Mesothelial cell of epicardium (in vitro differentiated cells): ENCODE data around the gene SCCPDH. TPM values are rescaled to one million over a fixed set of nuclear protein-coding genes. Genes with fewer than 3 reads are reported as not detected.
A peak's percentile ranks its signal among the peaks of the same experiment; 100 is the strongest.

ENCODE experiments used
- DNase-seq, 2 experiments: peaks; one replicate each; pipeline ENCODE4 v3.0.0; 2021; ENCODE audit warnings: low spot score in 2 of 2; ENCODE audit not compliant: unreplicated experiment in 2 of 2
- H3K27ac Mint-ChIP-seq: 2 replicates; pipeline ENCODE4 v1.8.0; 2021; ENCODE audit warnings: mixed read lengths
- H3K27me3 Mint-ChIP-seq: 2 replicates; pipeline ENCODE4 v1.8.0; 2021; ENCODE audit warnings: low read depth, mixed read lengths
- H3K36me3 Mint-ChIP-seq: 2 replicates; pipeline ENCODE4 v1.8.0; 2021; ENCODE audit warnings: mixed read lengths
- H3K4me1 Mint-ChIP-seq: 2 replicates; pipeline ENCODE4 v1.8.0; 2021; ENCODE audit warnings: mixed read lengths
- H3K4me3 Mint-ChIP-seq: 2 replicates; pipeline ENCODE4 v1.8.0; 2021; ENCODE audit warnings: mild to moderate bottlenecking, moderate library complexity, mixed read lengths
- H3K9me3 Mint-ChIP-seq: 2 replicates; pipeline ENCODE4 v1.8.0; 2021; ENCODE audit warnings: mixed read lengths
- total RNA-seq: library from RNA; stranded (reverse); gene quantifications from 3 replicates; pipeline ENCODE4 v1.2.1, GENCODE V29; 2021
- TF ChIP-seq, protein P1 (sequence below): fragments of 200-600 bp; sonication (generic); IDR thresholded peaks from one replicate; pipeline ENCODE4 v1.5.0; 2021; ENCODE audit warnings: antibody characterized with exemption; ENCODE audit not compliant: unreplicated experiment

Gene SCCPDH
- total RNA-seq, 1 donor from 2014 or later = 35.1 TPM

DNA sequence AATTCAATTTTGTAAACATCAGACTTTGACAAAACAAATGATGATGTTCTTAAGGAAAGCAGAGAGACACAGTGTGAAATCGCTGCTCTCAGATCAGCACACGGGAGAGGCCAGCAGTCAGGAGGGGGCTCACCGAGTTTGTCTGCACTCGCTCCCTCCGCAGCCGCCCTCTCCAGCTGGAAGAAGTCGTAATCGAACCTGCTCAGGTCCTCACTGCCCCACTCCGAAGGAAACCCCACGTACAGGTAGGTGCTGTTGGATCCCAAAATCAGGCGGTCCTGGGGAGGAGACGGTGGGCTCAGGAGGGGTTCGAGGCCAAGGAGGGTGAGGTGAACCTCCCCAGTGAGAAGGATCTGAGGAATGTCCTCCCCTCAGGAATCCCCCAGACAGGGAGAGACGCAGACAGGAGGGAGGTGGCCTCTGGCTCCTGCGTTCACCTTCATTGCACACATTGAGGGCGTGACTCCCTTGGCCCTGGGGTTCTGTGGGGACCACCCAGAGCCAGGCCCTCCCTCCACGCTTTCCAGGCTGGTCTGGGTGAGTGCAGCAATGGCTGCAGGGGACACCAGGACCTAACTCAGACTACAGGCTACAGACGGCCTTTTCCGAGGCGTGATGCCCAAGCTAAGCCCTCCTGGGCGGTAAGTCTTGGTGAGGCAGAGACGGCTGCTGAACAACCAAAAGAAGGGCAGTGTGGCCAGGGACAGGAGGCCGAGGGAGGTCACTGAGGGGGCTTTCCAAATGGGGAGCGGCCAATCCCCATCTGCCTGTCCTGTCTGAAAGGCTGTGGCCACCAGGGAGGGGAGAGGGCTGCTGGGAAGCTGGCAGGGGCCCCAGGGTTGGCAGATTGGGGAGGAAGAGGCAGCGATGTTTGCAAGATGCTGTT is 65.5 kb downstream of the SCCPDH start:
- Mint-ChIP-seq H3K27me3 (peaks cover 2% of the 10 kb centered on the region), H3K36me3 (no peaks in the 10 kb centered on the region)

DNA sequence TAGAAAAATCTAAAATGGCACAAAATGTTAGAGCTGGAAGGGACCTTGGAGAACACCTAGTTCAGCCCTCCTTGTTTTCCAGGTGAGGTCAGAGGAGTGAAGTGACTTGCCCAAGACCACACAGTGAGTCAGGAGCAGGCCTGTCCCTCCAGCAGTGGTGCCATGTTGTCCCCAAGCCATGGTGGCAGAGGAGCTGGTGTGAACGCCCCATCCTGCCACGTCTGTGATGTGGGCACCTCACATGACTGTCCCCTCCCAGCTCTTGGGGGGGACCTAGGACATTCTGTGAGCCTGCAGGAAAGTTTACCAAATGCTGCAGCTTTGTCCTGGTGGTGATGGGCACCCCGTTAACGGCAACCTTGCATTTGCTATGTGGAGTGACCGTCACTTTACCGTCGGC is 66.2 kb downstream of the SCCPDH start:
- TF ChIP-seq, protein P1, sequence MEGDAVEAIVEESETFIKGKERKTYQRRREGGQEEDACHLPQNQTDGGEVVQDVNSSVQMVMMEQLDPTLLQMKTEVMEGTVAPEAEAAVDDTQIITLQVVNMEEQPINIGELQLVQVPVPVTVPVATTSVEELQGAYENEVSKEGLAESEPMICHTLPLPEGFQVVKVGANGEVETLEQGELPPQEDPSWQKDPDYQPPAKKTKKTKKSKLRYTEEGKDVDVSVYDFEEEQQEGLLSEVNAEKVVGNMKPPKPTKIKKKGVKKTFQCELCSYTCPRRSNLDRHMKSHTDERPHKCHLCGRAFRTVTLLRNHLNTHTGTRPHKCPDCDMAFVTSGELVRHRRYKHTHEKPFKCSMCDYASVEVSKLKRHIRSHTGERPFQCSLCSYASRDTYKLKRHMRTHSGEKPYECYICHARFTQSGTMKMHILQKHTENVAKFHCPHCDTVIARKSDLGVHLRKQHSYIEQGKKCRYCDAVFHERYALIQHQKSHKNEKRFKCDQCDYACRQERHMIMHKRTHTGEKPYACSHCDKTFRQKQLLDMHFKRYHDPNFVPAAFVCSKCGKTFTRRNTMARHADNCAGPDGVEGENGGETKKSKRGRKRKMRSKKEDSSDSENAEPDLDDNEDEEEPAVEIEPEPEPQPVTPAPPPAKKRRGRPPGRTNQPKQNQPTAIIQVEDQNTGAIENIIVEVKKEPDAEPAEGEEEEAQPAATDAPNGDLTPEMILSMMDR = no peak
- no peak for DNase-seq
- Mint-ChIP-seq H3K4me1 (peaks cover 23% of the 10 kb centered on the region), H3K27me3 (peaks cover 2% of the 10 kb centered on the region), H3K36me3 (no peaks in the 10 kb centered on the region), H3K4me3 (no peak overlapping the region), H3K27ac (no peak overlapping the region), H3K9me3 (no peaks in the 10 kb centered on the region)

More for the DNA sequence above, 65.5 kb downstream of the SCCPDH start:
- TF ChIP-seq, protein P1 = no peak
- H3K4me3 Mint-ChIP-seq = peak overlapping the region; percentile 27
- no peak overlapping the region for H3K27ac Mint-ChIP-seq
- no peak for DNase-seq
- H3K9me3 Mint-ChIP-seq = no peaks in the 10 kb centered on the region
- H3K4me1 Mint-ChIP-seq = peaks cover 22% of the 10 kb centered on the region

DNA sequence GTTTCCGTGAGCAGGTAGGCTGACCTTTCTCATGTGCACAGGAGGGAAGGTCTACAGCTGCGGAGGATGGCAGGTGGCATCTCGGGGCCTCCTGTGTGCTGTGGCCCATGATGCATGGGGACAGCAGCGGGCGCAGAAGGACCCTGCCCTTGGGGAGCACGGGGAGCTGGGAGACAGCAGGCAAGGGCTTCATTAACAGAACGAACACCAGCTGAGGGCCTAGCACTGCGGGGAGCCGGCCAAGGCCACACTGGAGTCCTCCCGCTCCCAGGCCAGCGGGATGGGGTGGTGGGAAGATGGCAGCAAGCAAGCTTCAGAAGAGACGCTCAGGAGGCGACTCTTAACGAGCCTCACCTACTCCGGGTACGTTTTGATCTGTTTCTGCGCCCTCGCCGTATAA is 66.6 kb downstream of the SCCPDH start:
- H3K27ac Mint-ChIP-seq = no peak overlapping the region

GRCh38 chr1:246791303-246791918 is 67.2 kb downstream of the SCCPDH start:
- Mint-ChIP-seq H3K27me3 (peaks cover 2% of the 10 kb centered on the region), H3K4me1 (peaks cover 23% of the 10 kb centered on the region), H3K36me3 (no peaks in the 10 kb centered on the region), H3K9me3 (no peaks in the 10 kb centered on the region), H3K4me3 (no peak overlapping the region), H3K27ac (no peak overlapping the region)
- no peak for DNase-seq
- TF ChIP-seq, protein P1 = no peak

More for the DNA sequence above, 66.6 kb downstream of the SCCPDH start:
- DNase-seq = no peak
- Mint-ChIP-seq H3K4me3 (no peak overlapping the region), H3K36me3 (no peaks in the 10 kb centered on the region), H3K9me3 (no peaks in the 10 kb centered on the region), H3K27me3 (peaks cover 2% of the 10 kb centered on the region), H3K4me1 (peaks cover 23% of the 10 kb centered on the region)
- TF ChIP-seq, protein P1 = no peak

GRCh38 chr1:246792603-246793002 is 68.4 kb downstream of the SCCPDH start:
- Mint-ChIP-seq H3K27ac (no peak overlapping the region), H3K9me3 (no peaks in the 10 kb centered on the region), H3K4me3 (no peak overlapping the region), H3K4me1 (peaks cover 23% of the 10 kb centered on the region), H3K27me3 (peaks cover 2% of the 10 kb centered on the region), H3K36me3 (no peaks in the 10 kb centered on the region)
- TF ChIP-seq, protein P1 = no peak
- DNase-seq = no peak
